ENCODE measurements around the gene ABI3. TPM values are rescaled to one million over a fixed set of nuclear protein-coding genes. Genes with fewer than 3 reads are reported as not detected.
A peak's percentile ranks its signal among the peaks of the same experiment; 100 is the strongest.
"Not testable (repeated sequence)": the region's sequence is repeated elsewhere in the genome, so short reads cannot be mapped to it uniquely, and the experiment has no call there.

The ABI3 gene
- total and polyA plus RNA-seq, 7 donors: 1.1 to 3.8 (median 2.5) TPM

GRCh38 chr17:49258394-49258793 is 47.9 kb downstream of the ABI3 start:
- H3K4me3 ChIP-seq: no peak overlapping the region
- no peak for TF ChIP-seq CTCF (IDR thresholded peaks at IDR 0.05)
- no peaks in the 10 kb centered on the region for H3K36me3 ChIP-seq (ENCODE audit: insufficient read depth in 1 of 2, low read depth in 1 of 2)
- intact Hi-C loops (cut with DNase I): no loop called here
- peaks cover 0 to 25% (median 3%) of the 10 kb centered on the region in 3 donors for H3K27me3 ChIP-seq (ENCODE audit: insufficient read depth in 3 of 3, low read length in 2 of 3)
- DNase-seq: no peak
- H3K9me3 ChIP-seq: no peaks in the 10 kb centered on the region
- H3K4me1 ChIP-seq: no peaks in the 10 kb centered on the region
- no peak for ATAC-seq
- H3K27ac ChIP-seq: no peak overlapping the region
- 86 to 93% (median 92%) methylated on average over 3 of the region's 3 CpGs for WGBS, 3 donors

- no peaks in the 10 kb centered on the region for H3K4me1 ChIP-seq
- 19 to 38% (median 26%) methylated on average over 10 of the region's 10 CpGs for whole genome bisulfite sequencing, 3 donors
- peaks cover 0 to 25% (median 3%) of the 10 kb centered on the region in 3 donors for H3K27me3 ChIP-seq (ENCODE audit: insufficient read depth in 3 of 3, low read length in 2 of 3)
- TF ChIP-seq CTCF (IDR thresholded peaks at IDR 0.05): no peak
- no peaks in the 10 kb centered on the region for H3K36me3 ChIP-seq (ENCODE audit: insufficient read depth in 1 of 2, low read depth in 1 of 2)
- ATAC-seq (no peak), DNase-seq (no peak)
- H3K27ac ChIP-seq: peak overlapping the region; percentile 78
- intact Hi-C loops (cut with DNase I): no loop called here
- no peaks in the 10 kb centered on the region for H3K9me3 ChIP-seq
- peak overlapping the region; percentile 71 for H3K4me3 ChIP-seq
These were observed 49.1 kb downstream of the ABI3 start for GRCh38 chr17:49259663-49260010.

- ATAC-seq (peak; percentile 76 to 85 (median 81)), DNase-seq (peak; percentile 66 to 73)
- WGBS, 3 donors: 1 to 2% (median 1%) methylated on average over 55 to 77 of the region's 77 CpGs
- intact Hi-C loops (cut with DNase I): no loop called here
- H3K4me3 ChIP-seq: peak overlapping the region; percentile 71
- no peaks in the 10 kb centered on the region for H3K36me3 ChIP-seq (ENCODE audit: insufficient read depth in 1 of 2, low read depth in 1 of 2)
- peak overlapping the region; percentile 78 for H3K27ac ChIP-seq
- no peak for TF ChIP-seq CTCF (IDR thresholded peaks at IDR 0.05)
- no peaks in the 10 kb centered on the region for H3K9me3 ChIP-seq
- H3K27me3 ChIP-seq (ENCODE audit: insufficient read depth in 3 of 3, low read length in 2 of 3): peaks cover 0 to 25% (median 3%) of the 10 kb centered on the region in 3 donors
- no peaks in the 10 kb centered on the region for H3K4me1 ChIP-seq
These were observed 49.7 kb downstream of the ABI3 start for GRCh38 chr17:49260011-49260816.

- peak in 2 of 4 donors; percentile 3 to 7 for ATAC-seq
- peak in 1 of 2 donors; percentile 58 for DNase-seq
- TF ChIP-seq CTCF (IDR thresholded peaks at IDR 0.05): no peak
These were observed 50.3 kb downstream of the ABI3 start for GRCh38 chr17:49260817-49261291.

GRCh38 chr17:49261540-49261939 is 51.0 kb downstream of the ABI3 start:
- H3K36me3 ChIP-seq (ENCODE audit: insufficient read depth in 1 of 2, low read depth in 1 of 2); H3K9me3 ChIP-seq; H3K27ac ChIP-seq; DNase-seq; intact Hi-C loops (cut with DNase I); H3K4me1 ChIP-seq; H3K4me3 ChIP-seq; ATAC-seq: not testable (repeated sequence)
- 89 to 95% (median 92%) methylated on average over 9 of the region's 9 CpGs for WGBS, 3 donors
- H3K27me3 ChIP-seq (ENCODE audit: insufficient read depth in 3 of 3, low read length in 2 of 3): peaks cover 0 to 25% (median 3%) of the 10 kb centered on the region in 3 donors

More at GRCh38 chr17:49260817-49261291, 50.3 kb downstream of the ABI3 start:
- 49 to 60% (median 56%) methylated on average over 11 of the region's 11 CpGs for WGBS, 3 donors
- intact Hi-C loops (cut with DNase I): no loop called here
- peak overlapping the region; percentile 78 for H3K27ac ChIP-seq
- peak overlapping the region; percentile 71 for H3K4me3 ChIP-seq
- H3K36me3 ChIP-seq (ENCODE audit: insufficient read depth in 1 of 2, low read depth in 1 of 2): no peaks in the 10 kb centered on the region
- H3K9me3 ChIP-seq: no peaks in the 10 kb centered on the region
- peaks cover 0 to 25% (median 3%) of the 10 kb centered on the region in 3 donors for H3K27me3 ChIP-seq (ENCODE audit: insufficient read depth in 3 of 3, low read length in 2 of 3)
- no peaks in the 10 kb centered on the region for H3K4me1 ChIP-seq
